Stimulated activated CD8-positive, alpha-beta memory T cell treated with anti-CD3 and anti-CD28 coated beads, Interleukin-7, amount 100 ng/mL, for 24 hours (primary cell): ENCODE results near the gene GABRG2.

Source experiments
- DNase-seq: peaks from one replicate; pipeline ENCODE4 v3.0.0-alpha.2; 2020; ENCODE audit warnings: low read depth

Gene GABRG2

DNA sequence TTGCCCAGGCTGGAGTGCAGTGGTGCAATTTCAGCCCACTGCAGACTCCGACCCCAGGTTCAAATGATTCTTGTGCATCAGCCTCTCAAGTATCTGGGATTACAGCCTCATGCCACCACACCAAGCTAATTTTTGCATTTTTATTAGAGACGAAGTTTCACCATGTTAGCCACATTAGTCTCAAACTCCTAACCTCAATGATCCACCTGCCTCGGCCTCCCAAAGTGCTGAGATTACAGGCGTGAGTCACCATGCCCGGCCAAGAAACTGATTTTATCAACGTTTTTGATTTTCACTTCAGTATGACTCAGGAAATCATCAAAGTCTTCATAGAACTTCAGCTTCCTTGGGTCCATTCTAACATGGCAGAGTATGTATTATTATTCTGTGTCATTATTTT is 125.4 kb downstream of the GABRG2 start:
- no peak for DNase-seq

DNA sequence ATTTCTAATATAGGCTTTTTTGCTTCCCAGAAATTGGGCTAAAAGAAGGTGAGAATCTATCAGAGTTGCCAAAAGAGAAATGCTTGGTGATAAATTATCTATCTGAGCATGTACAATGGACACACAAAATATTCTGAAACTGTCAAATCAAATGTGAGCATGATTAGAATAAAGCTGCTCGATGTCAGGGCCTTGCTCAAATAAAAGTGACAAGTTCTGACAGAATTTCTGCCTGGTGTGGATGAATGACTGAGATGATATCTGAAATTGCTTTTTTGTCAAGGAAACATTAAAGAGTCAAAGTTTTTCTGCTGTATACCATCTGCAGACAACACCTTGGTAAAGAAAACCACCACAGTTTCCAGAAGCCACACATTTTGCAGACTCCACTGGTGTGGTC is 128.8 kb downstream of the GABRG2 start:
- DNase-seq, result no peak

DNA sequence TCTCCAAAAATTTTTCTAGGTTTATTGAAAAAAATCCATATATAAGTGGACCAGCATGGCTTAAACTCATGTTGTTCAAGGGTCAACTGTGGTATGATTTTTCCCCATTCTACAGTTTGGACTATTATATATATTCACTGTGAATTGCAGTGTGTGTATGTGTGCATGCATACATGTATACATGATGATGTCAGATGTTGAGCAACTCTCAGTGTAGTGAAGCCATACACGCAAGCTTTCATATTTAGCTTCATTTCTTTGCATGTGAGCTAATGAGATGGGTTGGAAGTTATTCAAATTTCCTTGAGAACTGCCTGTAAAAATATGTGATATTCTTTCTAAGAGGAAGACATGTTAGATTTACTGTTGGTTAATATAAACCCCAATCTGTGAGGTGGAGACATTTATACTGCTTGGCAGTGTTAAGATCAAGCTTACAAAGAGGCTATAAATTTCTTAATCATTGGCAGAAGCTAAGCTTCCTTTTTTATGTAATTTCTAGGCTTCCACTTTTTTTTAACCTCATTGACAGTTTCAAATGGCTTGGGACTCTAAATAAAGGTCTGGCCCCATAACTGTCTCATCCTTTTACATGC is 134.8 kb downstream of the GABRG2 start:
- DNase-seq, result no peak
